WI38 (cell line): ENCODE results near the gene SLC2A2.

Experiments used
- H3K4me3 ChIP-seq: 2 replicates; pipeline ENCODE4 v1.5.1; 2011; ENCODE audit warnings: low read depth, mild to moderate bottlenecking, control low read depth, low read length
- TF ChIP-seq, protein P1 (sequence below): IDR thresholded peaks from 2 replicates; pipeline ENCODE4 v1.5.1; 2012; ENCODE audit warnings: low read depth, mild to moderate bottlenecking, control low read depth, low read length

Gene SLC2A2

DNA sequence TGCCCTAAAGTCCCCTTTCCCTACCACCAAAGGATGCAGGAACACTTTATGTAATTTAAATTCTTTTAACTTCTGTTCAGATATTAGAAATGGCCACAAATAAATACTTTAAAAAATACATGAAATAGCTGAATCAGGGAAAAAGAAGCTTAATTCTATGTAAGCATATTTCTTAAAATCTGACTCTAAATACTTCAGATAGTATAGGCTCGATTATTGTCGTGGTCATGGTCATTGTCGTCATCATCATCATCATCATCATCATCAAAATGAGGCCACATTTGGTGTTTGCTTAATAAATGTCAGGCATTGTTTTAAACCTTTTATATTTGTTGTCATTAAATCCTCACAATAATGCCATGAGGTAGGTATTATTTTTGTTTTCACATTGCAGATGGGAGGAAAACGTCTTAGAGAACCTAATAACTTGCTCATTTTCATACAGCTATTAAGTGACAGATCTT is 14.6 kb downstream of the SLC2A2 start:
- TF ChIP-seq, protein P1, sequence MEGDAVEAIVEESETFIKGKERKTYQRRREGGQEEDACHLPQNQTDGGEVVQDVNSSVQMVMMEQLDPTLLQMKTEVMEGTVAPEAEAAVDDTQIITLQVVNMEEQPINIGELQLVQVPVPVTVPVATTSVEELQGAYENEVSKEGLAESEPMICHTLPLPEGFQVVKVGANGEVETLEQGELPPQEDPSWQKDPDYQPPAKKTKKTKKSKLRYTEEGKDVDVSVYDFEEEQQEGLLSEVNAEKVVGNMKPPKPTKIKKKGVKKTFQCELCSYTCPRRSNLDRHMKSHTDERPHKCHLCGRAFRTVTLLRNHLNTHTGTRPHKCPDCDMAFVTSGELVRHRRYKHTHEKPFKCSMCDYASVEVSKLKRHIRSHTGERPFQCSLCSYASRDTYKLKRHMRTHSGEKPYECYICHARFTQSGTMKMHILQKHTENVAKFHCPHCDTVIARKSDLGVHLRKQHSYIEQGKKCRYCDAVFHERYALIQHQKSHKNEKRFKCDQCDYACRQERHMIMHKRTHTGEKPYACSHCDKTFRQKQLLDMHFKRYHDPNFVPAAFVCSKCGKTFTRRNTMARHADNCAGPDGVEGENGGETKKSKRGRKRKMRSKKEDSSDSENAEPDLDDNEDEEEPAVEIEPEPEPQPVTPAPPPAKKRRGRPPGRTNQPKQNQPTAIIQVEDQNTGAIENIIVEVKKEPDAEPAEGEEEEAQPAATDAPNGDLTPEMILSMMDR, result no peak
- no peak overlapping the region for H3K4me3 ChIP-seq

DNA sequence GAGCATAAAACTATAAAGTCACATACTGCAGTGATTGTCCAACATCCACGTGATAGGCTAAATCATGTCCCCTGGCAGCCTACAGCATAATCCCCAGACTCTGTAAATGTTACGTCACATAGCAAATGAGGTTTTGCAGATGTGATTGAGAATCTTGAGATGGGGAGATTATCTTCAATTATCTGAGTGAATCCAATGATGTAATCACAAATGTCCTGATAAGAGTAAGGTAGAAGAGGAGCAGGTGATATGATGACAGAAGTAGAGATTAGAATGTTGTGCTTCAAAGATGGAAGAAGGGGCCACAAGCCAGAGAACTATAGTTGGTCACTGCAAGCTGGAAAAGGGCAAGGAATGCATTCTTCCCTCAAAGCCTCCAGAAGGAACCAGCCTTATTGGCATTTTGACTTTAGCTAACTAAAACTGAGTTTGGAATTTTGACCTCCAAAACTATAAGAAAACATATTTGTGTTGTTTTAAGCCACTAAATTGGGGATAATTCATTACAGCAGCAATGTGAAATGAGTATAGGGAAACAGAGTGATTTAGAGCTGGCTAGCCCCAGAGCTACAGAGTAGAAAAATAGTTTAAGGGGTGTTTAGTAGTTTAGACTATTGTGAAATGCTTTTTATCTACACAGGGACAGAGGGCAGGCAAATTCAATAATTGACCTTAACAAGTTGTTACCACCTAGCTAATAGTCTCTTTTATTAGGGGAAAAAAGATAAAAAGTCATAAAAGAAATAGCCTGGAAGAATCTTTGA is 15.2 kb downstream of the SLC2A2 start:
- no peak overlapping the region for H3K4me3 ChIP-seq
- TF ChIP-seq, protein P1, result no peak

DNA sequence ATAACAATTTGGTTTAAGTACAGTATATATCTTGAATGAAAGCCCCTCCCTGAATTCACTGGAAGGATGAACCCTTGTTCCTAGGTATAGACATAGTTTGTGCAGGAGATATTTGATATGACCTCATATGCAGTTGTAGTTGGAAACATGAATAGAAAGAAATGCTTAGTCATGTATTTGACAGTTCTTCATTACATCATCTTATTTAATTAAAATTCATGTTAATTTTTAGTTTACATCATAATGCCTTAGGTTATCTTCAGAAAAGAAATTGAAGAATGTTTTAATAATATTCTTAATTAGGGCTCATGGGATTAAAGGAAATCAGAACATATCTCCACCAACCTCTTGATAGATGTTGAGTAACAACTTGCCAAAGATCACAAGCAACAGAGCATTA is 19.2 kb downstream of the SLC2A2 start:
- TF ChIP-seq, protein P1, result no peak
- no peak overlapping the region for H3K4me3 ChIP-seq

DNA sequence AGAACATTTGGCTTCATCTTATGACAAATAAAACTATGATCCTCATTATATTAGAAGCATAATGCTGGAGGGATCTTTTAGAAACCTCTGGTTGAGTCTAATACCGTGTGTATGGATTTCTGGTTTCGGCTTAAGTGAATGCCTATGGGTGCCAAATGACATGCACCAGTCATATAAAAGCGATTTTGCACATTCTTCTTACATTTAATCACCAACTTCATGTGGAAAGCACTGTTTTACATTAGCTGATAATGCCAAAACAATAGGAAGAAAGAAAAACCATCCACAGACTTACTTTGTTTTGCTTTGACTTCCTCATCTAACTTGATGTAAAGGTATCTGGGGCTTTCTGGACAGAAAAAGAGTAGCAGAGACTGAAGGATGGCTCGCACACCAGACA is 20.9 kb downstream of the SLC2A2 start:
- TF ChIP-seq, protein P1, result no peak
- H3K4me3 ChIP-seq, result no peak overlapping the region

DNA sequence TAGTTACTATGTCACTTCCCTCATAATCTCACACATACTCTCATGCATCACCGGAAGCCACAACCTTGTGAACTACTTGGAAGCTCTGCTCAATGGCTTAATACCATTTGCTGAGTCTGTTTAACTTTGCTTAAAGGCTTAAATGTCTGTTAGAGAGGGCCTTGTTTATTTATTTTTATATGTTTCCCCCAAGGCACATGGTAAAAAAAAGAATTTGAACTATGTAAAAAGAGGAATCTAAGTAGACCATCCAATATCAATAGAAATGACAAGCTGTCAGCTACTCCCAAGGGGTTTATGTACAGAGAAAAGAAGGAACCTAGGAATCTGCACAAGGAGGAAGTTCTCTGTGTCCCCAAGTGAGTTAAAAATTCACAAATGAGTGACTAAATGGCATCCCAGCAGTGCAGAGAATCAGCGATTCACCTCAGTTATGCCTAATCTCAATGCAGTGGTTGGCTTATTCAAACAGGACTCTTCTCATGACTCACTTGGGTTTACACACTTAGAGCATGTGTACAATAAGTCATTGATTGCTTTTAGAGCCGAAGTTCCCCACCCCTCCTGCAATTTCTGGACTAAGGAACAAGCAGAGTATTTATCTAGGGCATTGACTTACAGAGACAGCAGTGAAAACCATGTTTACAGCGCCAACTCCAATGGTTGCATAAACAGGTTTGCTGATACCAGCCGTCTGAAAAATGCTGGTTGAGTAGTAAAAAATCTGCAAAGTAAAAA is 24.4 kb downstream of the SLC2A2 start:
- no peak overlapping the region for H3K4me3 ChIP-seq
- TF ChIP-seq, protein P1, result no peak

DNA sequence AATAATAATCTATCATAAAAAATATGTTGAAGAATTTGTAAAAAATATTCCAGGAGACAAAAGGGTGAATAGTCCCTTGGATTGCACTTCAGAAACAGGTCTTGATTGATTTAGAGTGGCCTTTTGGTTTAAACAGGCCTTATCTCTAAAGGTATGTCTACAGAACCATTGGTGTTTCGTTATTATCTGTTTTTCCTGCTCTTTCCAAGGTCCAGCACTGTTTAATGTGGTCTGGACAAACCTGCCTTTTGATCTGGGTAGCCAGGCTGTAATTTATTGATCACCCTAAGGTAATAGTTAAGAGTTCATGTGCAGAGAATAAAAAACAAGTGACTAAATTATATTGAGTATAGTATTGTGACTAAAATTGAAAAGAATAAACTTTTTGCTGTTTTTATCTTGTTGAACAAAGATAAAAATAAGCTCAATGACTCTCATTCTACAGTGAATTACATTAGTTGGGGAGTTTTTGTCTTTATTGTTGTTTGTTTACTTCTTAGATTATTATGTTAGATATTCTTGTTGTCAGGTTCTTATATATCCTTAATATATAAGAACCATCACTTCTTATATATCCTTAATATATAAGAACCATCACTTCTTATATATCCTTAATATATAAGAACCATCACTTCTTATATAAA is 25.1 kb downstream of the SLC2A2 start:
- no peak overlapping the region for H3K4me3 ChIP-seq
- TF ChIP-seq, protein P1, result no peak
